Progenitor cell of endocrine pancreas (in vitro differentiated cells): ENCODE measurements around the gene NACC2. TPM values are rescaled to one million over a fixed set of nuclear protein-coding genes. Genes with fewer than 3 reads are reported as not detected.

Source experiments
- DNase-seq: peaks from one replicate; pipeline ENCODE4 v3.0.0; 2021; ENCODE audit warnings: low spot score; ENCODE audit not compliant: unreplicated experiment
- H3K27ac Mint-ChIP-seq: 2 replicates; pipeline ENCODE4 v1.8.0; 2021; ENCODE audit warnings: mild to moderate bottlenecking, moderate library complexity, mixed read lengths
- H3K27me3 Mint-ChIP-seq: 2 replicates; pipeline ENCODE4 v1.8.0; 2021; ENCODE audit warnings: mixed read lengths
- H3K36me3 Mint-ChIP-seq: 2 replicates; pipeline ENCODE4 v1.8.0; 2022; ENCODE audit warnings: mixed read lengths; ENCODE audit not compliant: insufficient read depth
- H3K4me1 Mint-ChIP-seq: 2 replicates; pipeline ENCODE4 v1.8.0; 2021; ENCODE audit warnings: low read depth, mixed read lengths
- H3K4me3 Mint-ChIP-seq: 2 replicates; pipeline ENCODE4 v1.8.0; 2021; ENCODE audit warnings: low read depth, mild to moderate bottlenecking, moderate library complexity, mixed read lengths
- H3K9me3 Mint-ChIP-seq: 2 replicates; pipeline ENCODE4 v1.8.0; 2021; ENCODE audit warnings: low read depth, mixed read lengths
- total RNA-seq: library from RNA; stranded (reverse); gene quantifications from 2 replicates; pipeline ENCODE4 v1.2.1, GENCODE V29; 2021
- TF ChIP-seq, protein P1 (sequence below): fragments of 200-600 bp; sonication (generic); IDR thresholded peaks from one replicate; pipeline ENCODE4 v1.5.0; 2021; ENCODE audit warnings: antibody characterized with exemption, mild to moderate bottlenecking; ENCODE audit not compliant: unreplicated experiment

Gene NACC2
- total RNA-seq, 1 donor from 2014 or later = 11.6 TPM

DNA sequence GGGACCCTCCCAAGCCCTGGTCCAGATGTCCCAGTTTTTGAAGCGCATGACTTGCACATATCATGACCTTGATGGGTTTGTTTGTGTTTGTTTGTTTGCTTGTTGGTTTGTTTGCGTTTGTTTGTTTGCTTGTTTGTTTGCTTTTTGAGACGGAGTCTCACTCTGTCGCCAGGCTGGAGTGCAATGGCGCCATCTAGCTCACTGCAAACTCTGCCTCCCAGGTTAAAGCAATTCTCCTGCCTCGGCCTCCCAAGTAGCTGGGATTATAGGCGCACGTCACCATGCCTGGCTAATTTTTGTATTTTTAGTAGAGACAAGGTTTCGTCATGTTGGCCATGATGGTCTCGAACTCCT, 120.9 kb downstream of the NACC2 start:
- Mint-ChIP-seq H3K27ac (no peak overlapping the region), H3K9me3 (no peaks in the 10 kb centered on the region), H3K4me3 (no peak overlapping the region), H3K4me1 (no peaks in the 10 kb centered on the region), H3K27me3 (peaks cover 32% of the 10 kb centered on the region), H3K36me3 (no peaks in the 10 kb centered on the region)
- TF ChIP-seq, protein P1, sequence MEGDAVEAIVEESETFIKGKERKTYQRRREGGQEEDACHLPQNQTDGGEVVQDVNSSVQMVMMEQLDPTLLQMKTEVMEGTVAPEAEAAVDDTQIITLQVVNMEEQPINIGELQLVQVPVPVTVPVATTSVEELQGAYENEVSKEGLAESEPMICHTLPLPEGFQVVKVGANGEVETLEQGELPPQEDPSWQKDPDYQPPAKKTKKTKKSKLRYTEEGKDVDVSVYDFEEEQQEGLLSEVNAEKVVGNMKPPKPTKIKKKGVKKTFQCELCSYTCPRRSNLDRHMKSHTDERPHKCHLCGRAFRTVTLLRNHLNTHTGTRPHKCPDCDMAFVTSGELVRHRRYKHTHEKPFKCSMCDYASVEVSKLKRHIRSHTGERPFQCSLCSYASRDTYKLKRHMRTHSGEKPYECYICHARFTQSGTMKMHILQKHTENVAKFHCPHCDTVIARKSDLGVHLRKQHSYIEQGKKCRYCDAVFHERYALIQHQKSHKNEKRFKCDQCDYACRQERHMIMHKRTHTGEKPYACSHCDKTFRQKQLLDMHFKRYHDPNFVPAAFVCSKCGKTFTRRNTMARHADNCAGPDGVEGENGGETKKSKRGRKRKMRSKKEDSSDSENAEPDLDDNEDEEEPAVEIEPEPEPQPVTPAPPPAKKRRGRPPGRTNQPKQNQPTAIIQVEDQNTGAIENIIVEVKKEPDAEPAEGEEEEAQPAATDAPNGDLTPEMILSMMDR = no peak
- DNase-seq = no peak

DNA sequence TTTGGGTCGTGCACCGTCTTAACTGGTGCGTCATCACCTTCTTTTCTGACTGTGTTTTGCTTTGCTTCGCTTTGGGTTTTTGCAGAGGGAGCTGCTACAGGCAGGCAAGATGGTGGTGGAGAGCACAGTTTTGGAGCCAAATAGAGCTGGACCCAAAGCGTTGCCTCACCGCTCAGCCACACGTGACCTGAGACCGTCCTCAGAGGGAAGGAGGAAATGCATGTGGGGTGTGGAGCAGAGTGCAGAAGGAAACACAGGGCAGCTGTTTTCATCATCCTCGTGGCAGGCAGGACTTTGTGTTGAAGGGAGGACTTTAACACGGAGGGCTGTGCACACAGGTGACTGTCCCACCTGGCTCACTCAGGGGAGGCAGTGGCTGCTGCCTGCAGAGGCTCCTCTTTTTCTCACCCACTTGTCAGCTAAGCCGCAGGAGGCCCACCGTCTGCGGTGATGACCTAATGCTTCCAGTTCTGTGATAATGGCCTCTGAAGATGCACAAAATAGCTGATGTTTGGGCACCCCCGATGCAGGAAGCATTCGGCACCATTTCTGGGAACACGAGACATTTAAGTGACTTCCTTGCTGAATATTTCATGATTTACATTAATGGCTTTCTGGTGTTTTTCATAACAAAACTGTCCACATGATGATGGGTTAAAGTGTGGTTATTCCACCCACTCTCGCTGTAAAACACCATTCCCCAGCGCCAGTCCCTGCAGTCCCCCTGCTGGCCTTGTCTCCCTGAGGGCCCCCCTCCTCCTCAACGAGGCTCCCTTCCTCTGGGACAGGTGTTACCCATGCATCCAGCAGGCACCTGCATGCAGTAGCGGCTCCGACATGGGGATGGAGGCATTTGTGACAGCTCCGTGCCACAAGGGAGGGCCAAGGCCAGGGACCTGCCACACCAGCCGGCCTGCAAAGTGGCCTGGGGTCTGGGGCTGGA, 121.5 kb downstream of the NACC2 start:
- TF ChIP-seq, protein P1 = no peak
- Mint-ChIP-seq H3K36me3 (no peaks in the 10 kb centered on the region), H3K27ac (no peak overlapping the region), H3K9me3 (no peaks in the 10 kb centered on the region), H3K4me3 (no peak overlapping the region), H3K27me3 (peaks cover 32% of the 10 kb centered on the region), H3K4me1 (no peaks in the 10 kb centered on the region)
- no peak for DNase-seq

DNA sequence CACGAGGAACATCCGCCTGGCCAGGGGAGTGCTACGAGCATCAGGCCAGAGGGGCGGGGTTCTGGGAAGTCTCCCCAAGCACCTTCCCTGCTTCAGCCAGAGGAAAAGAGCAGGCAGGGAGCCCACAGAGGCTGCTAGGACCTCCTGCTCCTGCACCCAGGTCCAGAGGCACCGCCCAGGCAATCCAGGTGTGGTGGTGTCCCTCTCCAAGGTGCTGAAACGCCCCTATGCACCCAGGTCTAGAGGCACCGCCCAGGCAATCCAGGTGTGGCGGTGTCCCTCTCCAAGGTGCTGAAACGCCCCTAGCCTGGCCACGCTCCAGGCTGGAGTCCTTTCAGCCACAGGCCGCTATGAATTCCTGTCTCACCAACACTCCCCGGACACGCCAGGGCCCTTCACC, 123.2 kb downstream of the NACC2 start:
- Mint-ChIP-seq H3K27me3 (peaks cover 35% of the 10 kb centered on the region), H3K36me3 (no peaks in the 10 kb centered on the region), H3K27ac (no peak overlapping the region), H3K4me3 (no peak overlapping the region), H3K9me3 (no peaks in the 10 kb centered on the region), H3K4me1 (no peaks in the 10 kb centered on the region)
- peak; percentile 98 for DNase-seq
- TF ChIP-seq, protein P1 = no peak

DNA sequence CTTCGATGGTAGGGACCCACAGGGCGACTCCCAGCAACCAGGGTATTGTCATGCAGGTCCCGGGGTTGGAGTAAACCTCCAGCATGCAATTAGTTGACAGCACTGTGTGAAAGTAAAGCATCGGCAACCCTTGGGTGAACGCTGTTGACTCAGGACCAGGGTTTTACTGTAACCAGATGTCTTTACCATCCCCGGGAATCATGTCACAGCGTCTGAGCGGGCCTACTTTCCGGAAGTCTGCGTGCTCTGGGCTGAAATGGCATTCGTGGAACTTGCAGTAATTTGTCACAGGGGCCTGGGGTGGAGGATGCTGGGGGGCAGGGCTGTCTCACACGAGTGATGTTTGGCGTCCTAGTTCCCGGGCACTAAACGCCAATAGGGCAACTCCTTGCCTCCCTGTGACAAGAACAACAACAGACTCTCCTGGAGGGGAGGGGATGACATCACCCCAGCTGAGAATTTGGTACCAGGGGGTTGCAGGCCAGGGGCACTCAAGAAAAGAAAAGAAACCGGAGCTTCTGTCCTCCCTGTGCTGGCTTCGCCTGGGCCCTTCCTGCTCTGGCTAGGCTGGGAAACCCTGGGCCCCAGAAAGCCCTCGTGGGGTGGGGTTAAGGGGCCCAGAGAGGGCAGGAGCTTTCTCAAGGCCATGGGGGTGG, 123.8 kb downstream of the NACC2 start:
- no peak for DNase-seq
- TF ChIP-seq, protein P1 = no peak
- H3K4me3 Mint-ChIP-seq = no peak overlapping the region
- H3K36me3 Mint-ChIP-seq = no peaks in the 10 kb centered on the region
- no peaks in the 10 kb centered on the region for H3K9me3 Mint-ChIP-seq
- H3K4me1 Mint-ChIP-seq = no peaks in the 10 kb centered on the region
- H3K27me3 Mint-ChIP-seq = peaks cover 30% of the 10 kb centered on the region
- H3K27ac Mint-ChIP-seq = no peak overlapping the region

DNA sequence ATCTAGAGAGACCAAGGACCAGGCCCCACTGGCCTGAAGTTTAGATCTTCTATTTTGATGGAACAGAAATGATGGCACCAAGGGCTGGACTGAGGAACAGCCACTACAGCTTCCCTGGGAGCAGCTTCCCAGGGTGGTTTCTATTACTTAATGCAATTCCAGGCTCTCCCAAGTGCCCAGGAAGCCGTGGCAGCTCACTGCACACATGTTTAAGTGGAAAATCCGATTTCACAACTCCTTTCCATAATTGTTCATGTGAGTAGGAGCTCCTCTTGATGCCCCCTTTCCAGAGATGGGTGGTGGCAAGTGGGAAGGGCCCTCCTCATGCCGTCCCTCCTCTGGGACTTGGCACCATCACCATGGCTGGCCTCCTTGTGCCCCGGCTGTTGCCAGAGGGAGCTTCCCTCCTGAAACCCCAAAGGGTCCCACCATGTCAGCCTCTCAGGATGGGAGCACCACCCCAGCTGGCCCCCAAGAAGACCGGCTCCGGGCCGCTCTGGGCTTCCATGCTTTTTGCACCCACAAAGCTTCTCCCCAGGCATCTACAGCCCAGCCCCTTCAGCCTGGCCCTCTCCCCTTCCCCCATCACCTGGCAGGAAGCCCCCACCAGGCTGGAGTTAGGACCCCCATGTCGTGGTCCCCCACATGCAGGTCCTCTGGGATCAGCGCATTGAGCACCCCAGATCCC, 124.8 kb downstream of the NACC2 start:
- no peaks in the 10 kb centered on the region for H3K36me3 Mint-ChIP-seq

More for the DNA sequence above, 124.8 kb downstream of the NACC2 start:
- no peaks in the 10 kb centered on the region for H3K9me3 Mint-ChIP-seq
- H3K4me1 Mint-ChIP-seq = no peaks in the 10 kb centered on the region
- TF ChIP-seq, protein P1 = no peak
- H3K4me3 Mint-ChIP-seq = no peak overlapping the region
- H3K27ac Mint-ChIP-seq = no peak overlapping the region
- peaks cover 26% of the 10 kb centered on the region for H3K27me3 Mint-ChIP-seq
- no peak for DNase-seq
